DOHH2 (cell line): ENCODE measurements around the gene CFAP77.

Experiments used
- H3F3A ChIP-seq: fragments of 200-600 bp; sonication (generic), shearing (Covaris generic); 2 replicates; pipeline ENCODE4 v1.6.0; 2016; ENCODE audit warnings: antibody characterized with exemption, mild to moderate bottlenecking; ENCODE audit not compliant: control insufficient read depth, insufficient read depth
- H3K27ac ChIP-seq: fragments of 200-600 bp; sonication (generic); 2 replicates; pipeline ENCODE4 v1.5.1; 2014; ENCODE audit warnings: low read depth, mild to moderate bottlenecking, low read length, moderate library complexity
- H3K27me3 ChIP-seq: fragments of 200-600 bp; sonication (generic); 2 replicates; pipeline ENCODE4 v1.6.1; 2014; ENCODE audit warnings: mild to moderate bottlenecking, low read length, mixed read lengths; ENCODE audit not compliant: control insufficient read depth
- H3K36me3 ChIP-seq: fragments of 200-600 bp; sonication (generic); 2 replicates; pipeline ENCODE4 v1.6.1; 2014; ENCODE audit warnings: mild to moderate bottlenecking, low read length, moderate library complexity, mixed read lengths; ENCODE audit not compliant: control insufficient read depth
- H3K4me1 ChIP-seq: fragments of 200-600 bp; sonication (generic); 2 replicates; pipeline ENCODE4 v1.6.1; 2014; ENCODE audit warnings: mild to moderate bottlenecking, low read length, mixed read lengths; ENCODE audit not compliant: control insufficient read depth
- H3K4me2 ChIP-seq: fragments of 200-600 bp; sonication (generic); 2 replicates; pipeline ENCODE4 v1.6.0; 2014; ENCODE audit warnings: mild to moderate bottlenecking, low read length, moderate library complexity
- H3K4me3 ChIP-seq: fragments of 200-600 bp; sonication (generic); 2 replicates; pipeline ENCODE4 v1.5.1; 2014; ENCODE audit warnings: mild to moderate bottlenecking, low read length, mixed read lengths
- H3K79me2 ChIP-seq: fragments of 200-600 bp; sonication (generic); 2 replicates; pipeline ENCODE4 v1.6.1; 2014; ENCODE audit warnings: mild to moderate bottlenecking, low read length, mixed read lengths; ENCODE audit not compliant: control insufficient read depth
- H3K9me2 ChIP-seq: fragments of 200-600 bp; sonication (generic); replicated peaks from 2 replicates; pipeline ENCODE4 v1.6.1; 2014; ENCODE audit warnings: mild to moderate bottlenecking, low read length, mixed read lengths; ENCODE audit not compliant: control insufficient read depth
- H3K9me3 ChIP-seq: fragments of 200-600 bp; sonication (generic); 2 replicates; pipeline ENCODE4 v1.6.1; 2014; ENCODE audit warnings: antibody characterized with exemption, low read length, mixed read lengths; ENCODE audit not compliant: control insufficient read depth, insufficient read depth
- H4K20me1 ChIP-seq: fragments of 200-600 bp; sonication (generic); 2 replicates; pipeline ENCODE4 v1.6.0; 2014; ENCODE audit warnings: low read depth, mild to moderate bottlenecking, antibody characterized with exemption, low read length, moderate library complexity; ENCODE audit not compliant: control insufficient read depth, insufficient read depth
- CTCF ChIP-seq: fragments of 200-600 bp; sonication (generic); IDR thresholded peaks from one replicate; pipeline ENCODE4 v1.5.1; 2014; ENCODE audit warnings: antibody characterized with exemption, mild to moderate bottlenecking, low read depth, low read length; ENCODE audit not compliant: poor library complexity, severe bottlenecking
- EZH2phosphoT487 ChIP-seq: fragments of 200-600 bp; sonication (generic); IDR thresholded peaks from 2 replicates; pipeline ENCODE4 v1.6.1; 2017; ENCODE audit warnings: borderline replicate concordance, mild to moderate bottlenecking, antibody characterized with exemption, low read length, moderate library complexity, mixed read lengths

The CFAP77 gene

GRCh38 chr9:132383462-132383883 lies 26.5 kb upstream of the CFAP77 start:
- H3K4me1 ChIP-seq: peaks cover 79% of the 10 kb centered on the region
- TF ChIP-seq EZH2phosphoT487: no peak
- peak; percentile 46 for TF ChIP-seq CTCF
- no peaks in the 10 kb centered on the region for H4K20me1 ChIP-seq
- peak overlapping the region; percentile 97 for H3K4me2 ChIP-seq
- peaks cover 19% of the 10 kb centered on the region for H3K79me2 ChIP-seq
- H3K36me3 ChIP-seq: peaks cover 79% of the 10 kb centered on the region
- no peaks in the 10 kb centered on the region for H3K9me3 ChIP-seq
- H3K27ac ChIP-seq: peak overlapping the region; percentile 99
- peak overlapping the region; percentile 72 for H3K4me3 ChIP-seq
- H3K27me3 ChIP-seq: no peaks in the 10 kb centered on the region
- H3F3A ChIP-seq: peaks cover 42% of the 10 kb centered on the region
- no peaks in the 10 kb centered on the region for H3K9me2 ChIP-seq

GRCh38 chr9:132384376-132384775 lies 25.6 kb upstream of the CFAP77 start:
- H3K27me3 ChIP-seq: no peaks in the 10 kb centered on the region
- H3K9me2 ChIP-seq: no peaks in the 10 kb centered on the region
- no peak for TF ChIP-seq EZH2phosphoT487
- no peak for TF ChIP-seq CTCF
- peak overlapping the region; percentile 72 for H3K4me3 ChIP-seq
- H3K36me3 ChIP-seq: peaks cover 77% of the 10 kb centered on the region
- no peaks in the 10 kb centered on the region for H4K20me1 ChIP-seq
- H3K9me3 ChIP-seq: no peaks in the 10 kb centered on the region
- H3K4me1 ChIP-seq: peaks cover 79% of the 10 kb centered on the region
- H3K4me2 ChIP-seq: peak overlapping the region; percentile 97
- H3K79me2 ChIP-seq: peaks cover 19% of the 10 kb centered on the region
- H3F3A ChIP-seq: peaks cover 42% of the 10 kb centered on the region
- peak overlapping the region; percentile 99 for H3K27ac ChIP-seq

GRCh38 chr9:132387133-132387532 lies 22.9 kb upstream of the CFAP77 start:
- Histone ChIP-seq H3K9me2 (no peaks in the 10 kb centered on the region), H3K4me1 (peaks cover 56% of the 10 kb centered on the region), H3K79me2 (peaks cover 5% of the 10 kb centered on the region; the same call in 1 of the 2 replicates), H3K27me3 (no peaks in the 10 kb centered on the region), H3K4me2 (peak overlapping the region; percentile 97; the same call in 1 of the 2 replicates), H3K36me3 (peaks cover 82% of the 10 kb centered on the region), H4K20me1 (no peaks in the 10 kb centered on the region), H3K9me3 (no peaks in the 10 kb centered on the region), H3K27ac (peak overlapping the region; percentile 99), H3F3A (peaks cover 35% of the 10 kb centered on the region), H3K4me3 (no peak overlapping the region)
- TF ChIP-seq EZH2phosphoT487: no peak
- no peak for TF ChIP-seq CTCF
